Small intestine (tissue), 7 donors: ENCODE data around the gene SRGAP3. TPM values are rescaled to one million over a fixed set of nuclear protein-coding genes. Genes with fewer than 3 reads are reported as not detected.

Source experiments
- DNase-seq, 2 donors: peaks; one replicate each; pipeline versions ENCODE4 v3.0.0 to v3.0.0-alpha.2; 2013
- FAIRE-seq: peaks from 2 replicates; lab custom pipeline; 2012; peaks lifted over from hg19 to GRCh38; lab: Jason Lieb, UNC
- H3K27ac ChIP-seq, 3 donors: one replicate each; pipeline ENCODE4 v1.5.1; 2013; ENCODE audit warnings: low read length in 2 of 3, mild to moderate bottlenecking in 2 of 3, control low read depth in 1 of 3, inconsistent platforms in 1 of 3, low read depth in 1 of 3, moderate library complexity in 1 of 3
- H3K27me3 ChIP-seq, 3 donors: one replicate each; pipeline ENCODE4 v1.6.1; 2013; ENCODE audit warnings: low read length in 3 of 3, inconsistent platforms in 1 of 3; ENCODE audit not compliant: control insufficient read depth in 3 of 3, insufficient read depth in 3 of 3
- H3K36me3 ChIP-seq, 3 donors: one replicate each; pipeline ENCODE4 v1.6.1; 2013; ENCODE audit warnings: low read length in 3 of 3, inconsistent platforms in 1 of 3, low read depth in 1 of 3, mild to moderate bottlenecking in 1 of 3, moderate library complexity in 1 of 3; ENCODE audit not compliant: control insufficient read depth in 3 of 3, insufficient read depth in 2 of 3
- H3K4me1 ChIP-seq, 3 donors: one replicate each; pipeline ENCODE4 v1.6.1; 2013; ENCODE audit warnings: low read length in 2 of 3, inconsistent platforms in 1 of 3, low read depth in 1 of 3, mild to moderate bottlenecking in 1 of 3, moderate library complexity in 1 of 3; ENCODE audit not compliant: control insufficient read depth in 3 of 3, insufficient read depth in 2 of 3
- H3K4me3 ChIP-seq, 3 donors: one replicate each; pipeline ENCODE4 v1.5.1; 2013; ENCODE audit warnings: low read length in 3 of 3, control low read depth in 1 of 3, inconsistent platforms in 1 of 3, low read depth in 1 of 3, mild to moderate bottlenecking in 1 of 3, moderate library complexity in 1 of 3
- H3K9me3 ChIP-seq, 2 donors: one replicate each; pipeline ENCODE4 v1.6.1; 2013; ENCODE audit warnings: low read depth in 1 of 2, low read length in 1 of 2; ENCODE audit not compliant: control insufficient read depth in 2 of 2, insufficient read depth in 1 of 2
- WGBS, 3 donors: extraction: QIAGEN DNeasy Blood & Tissue Kit; methylation state at CpG; one replicate each; pipeline ENCODE4 v1.1.7; 2013; 5-methylcytosine and 5-hydroxymethylcytosine counted together
- polyA plus RNA-seq, 4 donors: library from polyadenylated mRNA; stranded (reverse) in 3 of 4; unstranded in 1 of 4; fragments of 200-250 nt in 3 of 4; fragments of 120-200 nt in 1 of 4; gene quantifications; one replicate each; pipeline versions ENCODE4 v1.2.1 to v1.2.3, GENCODE V29; 2013
- donor health status: healthy with polysubstance abuse.
- donor health status: control.
- donor health status: control.
- donor health status: Bipolar disorder and iron deficiency.
- donor health status: healthy.

The SRGAP3 gene
- polyA plus RNA-seq, 4 donors, result 0.22 to 2.7 (median 1.2) TPM

- Histone ChIP-seq H3K27ac (no peak overlapping the region), H3K4me3 (no peak overlapping the region), H3K27me3 (no peaks in the 10 kb centered on the region), H3K9me3 (no peaks in the 10 kb centered on the region), H3K4me1 (no peaks in the 10 kb centered on the region), H3K36me3 (peaks cover 0 to 7% (median 0%) of the 10 kb centered on the region in 3 donors)
- WGBS, 3 donors, result 68 to 81% (median 76%) methylated on average over 6 of the region's 6 CpGs
- DNase-seq (no peak), FAIRE-seq (no peak)
These were observed 240.7 kb downstream of the SRGAP3 start for GRCh38 chr3:9008550-9009255.

GRCh38 chr3:9007928-9008327 lies 241.5 kb downstream of the SRGAP3 start:
- FAIRE-seq (no peak), DNase-seq (no peak)
- Histone ChIP-seq H3K4me1 (no peaks in the 10 kb centered on the region), H3K27ac (no peak overlapping the region), H3K36me3 (peaks cover 0 to 5% (median 0%) of the 10 kb centered on the region in 3 donors), H3K27me3 (no peaks in the 10 kb centered on the region), H3K4me3 (no peak overlapping the region), H3K9me3 (no peaks in the 10 kb centered on the region)
- 73 to 97% (median 77%) methylated on average over 2 of the region's 2 CpGs for WGBS, 3 donors

DNA sequence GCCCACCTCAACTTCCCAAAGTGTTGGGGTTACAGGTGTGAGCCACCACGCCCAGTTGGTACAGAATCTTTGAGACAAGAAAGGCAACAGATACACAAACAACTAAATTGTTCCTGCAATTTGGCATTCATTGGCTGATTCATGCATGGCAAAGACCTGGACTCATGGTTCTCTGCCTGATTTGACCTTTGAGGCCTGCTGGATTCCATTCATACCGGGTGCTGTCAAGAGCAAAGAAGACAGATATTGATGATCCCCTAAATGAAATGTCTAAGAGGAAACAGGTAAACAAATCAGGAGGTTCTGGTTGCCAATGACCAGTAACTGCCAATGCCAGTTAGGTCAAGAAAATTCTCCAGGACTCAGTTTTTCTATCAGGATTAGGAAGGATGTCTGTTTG lies 242.2 kb downstream of the SRGAP3 start:
- no peaks in the 10 kb centered on the region for H3K9me3 ChIP-seq
- peaks cover 0 to 5% (median 0%) of the 10 kb centered on the region in 3 donors for H3K36me3 ChIP-seq
- DNase-seq (no peak), FAIRE-seq (no peak)
- no peak overlapping the region for H3K27ac ChIP-seq
- no peak overlapping the region for H3K4me3 ChIP-seq
- WGBS, 3 donors, result 54 to 79% (median 79%) methylated on average over 2 of the region's 2 CpGs
- H3K4me1 ChIP-seq, result no peaks in the 10 kb centered on the region
- H3K27me3 ChIP-seq, result no peaks in the 10 kb centered on the region

GRCh38 chr3:9000041-9000440 lies 249.4 kb downstream of the SRGAP3 start:
- DNase-seq (no peak), FAIRE-seq (no peak)
- Histone ChIP-seq H3K9me3 (no peaks in the 10 kb centered on the region), H3K4me3 (no peak overlapping the region), H3K36me3 (peaks cover 0 to 3% (median 0%) of the 10 kb centered on the region in 3 donors), H3K4me1 (no peaks in the 10 kb centered on the region), H3K27me3 (no peaks in the 10 kb centered on the region), H3K27ac (no peak overlapping the region)

- DNase-seq, result no peak
- H3K36me3 ChIP-seq, result peaks cover 0 to 12% (median 0%) of the 10 kb centered on the region in 3 donors
- no peaks in the 10 kb centered on the region for H3K27me3 ChIP-seq
- no peak overlapping the region for H3K27ac ChIP-seq
- no peaks in the 10 kb centered on the region for H3K4me1 ChIP-seq
- WGBS, 3 donors, result 75 to 88% (median 81%) methylated on average over 3 of the region's 3 CpGs
- FAIRE-seq, result no peak
- H3K9me3 ChIP-seq, result no peaks in the 10 kb centered on the region
- no peak overlapping the region for H3K4me3 ChIP-seq
These were observed 252.3 kb downstream of the SRGAP3 start for GRCh38 chr3:8997151-8997550.

DNA sequence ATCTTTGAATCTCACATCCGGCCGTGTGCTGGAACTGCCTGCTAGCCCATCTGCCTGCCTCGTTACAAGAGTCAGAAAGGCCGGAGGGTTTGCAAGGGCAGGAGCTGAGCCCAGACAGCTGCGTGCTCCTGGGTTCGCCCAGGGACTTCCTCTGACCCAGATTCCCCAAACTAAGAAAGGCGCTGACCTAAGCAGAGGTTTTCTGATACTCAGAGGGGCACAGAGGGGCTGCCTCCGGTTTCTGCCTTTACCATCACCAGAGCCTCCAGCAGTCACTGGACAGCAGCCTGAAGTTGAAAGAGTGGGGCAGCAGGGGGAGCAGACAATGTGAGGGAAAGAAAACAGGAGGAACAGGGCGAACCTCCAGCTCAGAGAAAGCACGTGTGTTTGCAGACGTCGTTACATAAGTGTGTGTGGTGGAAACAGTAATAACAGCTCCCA lies 252.7 kb downstream of the SRGAP3 start:
- no peak overlapping the region for H3K4me3 ChIP-seq
- DNase-seq (peak in 1 of 2 donors; percentile 21), FAIRE-seq (no peak)
- 59 to 80% (median 68%) methylated on average over 12 of the region's 12 CpGs for WGBS, 3 donors
- peaks cover 0 to 12% (median 0%) of the 10 kb centered on the region in 3 donors for H3K36me3 ChIP-seq
- no peaks in the 10 kb centered on the region for H3K9me3 ChIP-seq
- no peak overlapping the region for H3K27ac ChIP-seq
- no peaks in the 10 kb centered on the region for H3K4me1 ChIP-seq
- no peaks in the 10 kb centered on the region for H3K27me3 ChIP-seq

GRCh38 chr3:8996216-8996615 lies 253.2 kb downstream of the SRGAP3 start:
- H3K9me3 ChIP-seq, result no peaks in the 10 kb centered on the region
- no peaks in the 10 kb centered on the region for H3K4me1 ChIP-seq
- H3K4me3 ChIP-seq, result no peak overlapping the region
- H3K27me3 ChIP-seq, result no peaks in the 10 kb centered on the region
- FAIRE-seq (no peak), DNase-seq (no peak)
- H3K27ac ChIP-seq, result no peak overlapping the region
- WGBS, 3 donors, result 85 to 94% (median 90%) methylated on average over 2 of the region's 2 CpGs
- peaks cover 0 to 12% (median 0%) of the 10 kb centered on the region in 3 donors for H3K36me3 ChIP-seq

GRCh38 chr3:8994226-8994625 lies 255.2 kb downstream of the SRGAP3 start:
- FAIRE-seq (no peak), DNase-seq (no peak)
- peaks cover 0 to 12% (median 0%) of the 10 kb centered on the region in 3 donors for H3K36me3 ChIP-seq
- no peak overlapping the region for H3K27ac ChIP-seq
- WGBS, 3 donors, result 93 to 96% (median 94%) methylated on average over 15 of the region's 15 CpGs
- no peaks in the 10 kb centered on the region for H3K9me3 ChIP-seq
- H3K27me3 ChIP-seq, result no peaks in the 10 kb centered on the region
- no peak overlapping the region for H3K4me3 ChIP-seq
- no peaks in the 10 kb centered on the region for H3K4me1 ChIP-seq
